ENCODE data around the gene MYH8.

MYH8 gene

GRCh38 chr17:10394201-10394887, 27.4 kb downstream of the MYH8 start:
- no peak for DNase-seq (ENCODE audit: extremely low read depth, low read depth)
- no peak overlapping the region for H3K4me3 ChIP-seq (replicated peaks; ENCODE audit: low read depth, low read length)
- no peak for TF ChIP-seq CTCF (IDR thresholded peaks at IDR 0.05; ENCODE audit: low read depth, low read length, missing control alignments)

GRCh38 chr17:10392880-10393279, 28.9 kb downstream of the MYH8 start:
- no peak overlapping the region for H3K4me3 ChIP-seq (replicated peaks; ENCODE audit: low read depth, low read length)
- TF ChIP-seq CTCF (IDR thresholded peaks at IDR 0.05; ENCODE audit: low read depth, low read length, missing control alignments), result no peak
- no peak for DNase-seq (ENCODE audit: extremely low read depth, low read depth)

GRCh38 chr17:10385871-10386270, 35.9 kb downstream of the MYH8 start:
- no peak overlapping the region for H3K4me3 ChIP-seq (replicated peaks; ENCODE audit: low read depth, low read length)
- no peak for TF ChIP-seq CTCF (IDR thresholded peaks at IDR 0.05; ENCODE audit: low read depth, low read length, missing control alignments)
- DNase-seq (ENCODE audit: extremely low read depth, low read depth), result no peak

GRCh38 chr17:10384175-10384574, 37.6 kb downstream of the MYH8 start:
- no peak overlapping the region for H3K4me3 ChIP-seq (replicated peaks; ENCODE audit: low read depth, low read length)
- TF ChIP-seq CTCF (IDR thresholded peaks at IDR 0.05; ENCODE audit: low read depth, low read length, missing control alignments), result no peak
- no peak for DNase-seq (ENCODE audit: extremely low read depth, low read depth)

GRCh38 chr17:10380631-10381408, 40.9 kb downstream of the MYH8 start:
- DNase-seq (ENCODE audit: extremely low read depth, low read depth), result no peak
- TF ChIP-seq CTCF (IDR thresholded peaks at IDR 0.05; ENCODE audit: low read depth, low read length, missing control alignments), result no peak

GRCh38 chr17:10372906-10373305, 48.8 kb downstream of the MYH8 start, which contains the start of gene MYH13:
Gene MYH13, minus strand, starts transcription at chr17:10373006. Its CDS starts 8,476 bp downstream, at chr17:10364530.
- no peak for DNase-seq (ENCODE audit: extremely low read depth, low read depth)
- no peak for TF ChIP-seq CTCF (IDR thresholded peaks at IDR 0.05; ENCODE audit: low read depth, low read length, missing control alignments)

More at GRCh38 chr17:10380631-10381408, 40.9 kb downstream of the MYH8 start:
- no peak overlapping the region for H3K4me3 ChIP-seq (replicated peaks; ENCODE audit: low read depth, low read length)

More at GRCh38 chr17:10372906-10373305, 48.8 kb downstream of the MYH8 start, which contains the start of gene MYH13:
- no peak within 1 kb of the TSS for H3K4me3 ChIP-seq (replicated peaks; ENCODE audit: low read depth, low read length)
